ENCODE results near the gene KLHDC4.
"Not testable (repeated sequence)": the region's sequence is repeated elsewhere in the genome, so short reads cannot be mapped to it uniquely, and the experiment has no call there.

KLHDC4 gene

GRCh38 chr16:87765776-87766484 lies at the start of gene KLHDC4:
TSS of gene KLHDC4 (minus strand) at chr16:87765986. CDS start at chr16:87765890, 96 bp downstream.
- Histone ChIP-seq H3K4me1 (ENCODE audit: control insufficient read depth, insufficient read depth, low read length, unreplicated experiment) (no peaks in the 10 kb centered on the region), H3K36me3 (ENCODE audit: insufficient read depth, low read length) (no peaks in the 10 kb centered on the region), H3K79me2 (ENCODE audit: control insufficient read depth, insufficient read depth, low read length, unreplicated experiment) (peaks cover 23% of the 10 kb centered on the region), H3K4me3 (ENCODE audit: low read depth, low read length) (peak within 1 kb of the TSS; percentile 89), H3K27me3 (ENCODE audit: insufficient read depth, low read length) (no peaks in the 10 kb centered on the region), H3K27ac (ENCODE audit: low read depth, low read length) (peak within 1 kb of the TSS; percentile 62; the same call in 1 of the 2 replicates), H2AFZ (ENCODE audit: low read length, unreplicated experiment) (peak within 1 kb of the TSS; percentile 91)

GRCh38 chr16:87815567-87815966 lies 49.8 kb upstream of the KLHDC4 start:
- Histone ChIP-seq H3K36me3 (ENCODE audit: insufficient read depth, low read length) (no peaks in the 10 kb centered on the region), H3K27ac (ENCODE audit: low read depth, low read length) (no peak overlapping the region), H3K27me3 (ENCODE audit: insufficient read depth, low read length) (no peaks in the 10 kb centered on the region), H3K79me2 (ENCODE audit: control insufficient read depth, insufficient read depth, low read length, unreplicated experiment) (no peaks in the 10 kb centered on the region), H3K4me3 (ENCODE audit: low read depth, low read length) (no peak overlapping the region), H2AFZ (ENCODE audit: low read length, unreplicated experiment) (no peak overlapping the region), H3K4me1 (ENCODE audit: control insufficient read depth, insufficient read depth, low read length, unreplicated experiment) (no peaks in the 10 kb centered on the region)

- Histone ChIP-seq H3K4me1 (ENCODE audit: control insufficient read depth, insufficient read depth, low read length, unreplicated experiment) (peaks cover 3% of the 10 kb centered on the region), H3K4me3 (ENCODE audit: low read depth, low read length) (no peak overlapping the region), H3K79me2 (ENCODE audit: control insufficient read depth, insufficient read depth, low read length, unreplicated experiment) (no peaks in the 10 kb centered on the region), H2AFZ (ENCODE audit: low read length, unreplicated experiment) (no peak overlapping the region), H3K27me3 (ENCODE audit: insufficient read depth, low read length) (no peaks in the 10 kb centered on the region), H3K36me3 (ENCODE audit: insufficient read depth, low read length) (no peaks in the 10 kb centered on the region), H3K27ac (ENCODE audit: low read depth, low read length) (no peak overlapping the region)
These were observed 46.4 kb upstream of the KLHDC4 start for GRCh38 chr16:87812200-87812656.

- not testable (repeated sequence) for H2AFZ ChIP-seq (ENCODE audit: low read length, unreplicated experiment); H3K4me3 ChIP-seq (ENCODE audit: low read depth, low read length); H3K27me3 ChIP-seq (ENCODE audit: insufficient read depth, low read length); H3K4me1 ChIP-seq (ENCODE audit: control insufficient read depth, insufficient read depth, low read length, unreplicated experiment); H3K36me3 ChIP-seq (ENCODE audit: insufficient read depth, low read length); H3K79me2 ChIP-seq (ENCODE audit: control insufficient read depth, insufficient read depth, low read length, unreplicated experiment); H3K27ac ChIP-seq (ENCODE audit: low read depth, low read length)
These were observed 45.7 kb upstream of the KLHDC4 start for GRCh38 chr16:87811454-87811853.

- no peaks in the 10 kb centered on the region for H3K27me3 ChIP-seq (ENCODE audit: insufficient read depth, low read length)
- no peaks in the 10 kb centered on the region for H3K36me3 ChIP-seq (ENCODE audit: insufficient read depth, low read length)
- no peaks in the 10 kb centered on the region for H3K79me2 ChIP-seq (ENCODE audit: control insufficient read depth, insufficient read depth, low read length, unreplicated experiment)
- no peak overlapping the region for H2AFZ ChIP-seq (ENCODE audit: low read length, unreplicated experiment)
- no peak overlapping the region for H3K4me3 ChIP-seq (ENCODE audit: low read depth, low read length)
- H3K4me1 ChIP-seq (ENCODE audit: control insufficient read depth, insufficient read depth, low read length, unreplicated experiment) = peaks cover 14% of the 10 kb centered on the region
- H3K27ac ChIP-seq (ENCODE audit: low read depth, low read length) = no peak overlapping the region
These were observed 43.5 kb upstream of the KLHDC4 start for GRCh38 chr16:87809150-87809902.

GRCh38 chr16:87808108-87808507 lies 42.3 kb upstream of the KLHDC4 start:
- Histone ChIP-seq H3K4me3 (ENCODE audit: low read depth, low read length) (no peak overlapping the region), H3K27me3 (ENCODE audit: insufficient read depth, low read length) (no peaks in the 10 kb centered on the region)

GRCh38 chr16:87806641-87807546 lies 41.1 kb upstream of the KLHDC4 start:
- Histone ChIP-seq H3K4me1 (ENCODE audit: control insufficient read depth, insufficient read depth, low read length, unreplicated experiment) (peaks cover 14% of the 10 kb centered on the region), H2AFZ (ENCODE audit: low read length, unreplicated experiment) (peak overlapping the region; percentile 87), H3K27me3 (ENCODE audit: insufficient read depth, low read length) (no peaks in the 10 kb centered on the region), H3K27ac (ENCODE audit: low read depth, low read length) (peak overlapping the region; percentile 12; the same call in 1 of the 2 replicates), H3K36me3 (ENCODE audit: insufficient read depth, low read length) (no peaks in the 10 kb centered on the region), H3K4me3 (ENCODE audit: low read depth, low read length) (peak overlapping the region; percentile 71), H3K79me2 (ENCODE audit: control insufficient read depth, insufficient read depth, low read length, unreplicated experiment) (no peaks in the 10 kb centered on the region)

More at GRCh38 chr16:87808108-87808507, 42.3 kb upstream of the KLHDC4 start:
- Histone ChIP-seq H3K4me1 (ENCODE audit: control insufficient read depth, insufficient read depth, low read length, unreplicated experiment) (peaks cover 14% of the 10 kb centered on the region), H3K79me2 (ENCODE audit: control insufficient read depth, insufficient read depth, low read length, unreplicated experiment) (no peaks in the 10 kb centered on the region), H3K27ac (ENCODE audit: low read depth, low read length) (no peak overlapping the region), H2AFZ (ENCODE audit: low read length, unreplicated experiment) (no peak overlapping the region), H3K36me3 (ENCODE audit: insufficient read depth, low read length) (no peaks in the 10 kb centered on the region)

- Histone ChIP-seq H3K27ac (ENCODE audit: low read depth, low read length) (no peak overlapping the region), H2AFZ (ENCODE audit: low read length, unreplicated experiment) (peak overlapping the region; percentile 87), H3K79me2 (ENCODE audit: control insufficient read depth, insufficient read depth, low read length, unreplicated experiment) (no peaks in the 10 kb centered on the region), H3K4me1 (ENCODE audit: control insufficient read depth, insufficient read depth, low read length, unreplicated experiment) (peaks cover 14% of the 10 kb centered on the region), H3K27me3 (ENCODE audit: insufficient read depth, low read length) (no peaks in the 10 kb centered on the region), H3K4me3 (ENCODE audit: low read depth, low read length) (peak overlapping the region; percentile 71), H3K36me3 (ENCODE audit: insufficient read depth, low read length) (no peaks in the 10 kb centered on the region)
These were observed 40.5 kb upstream of the KLHDC4 start for GRCh38 chr16:87806261-87806640.

GRCh38 chr16:87803385-87803784 lies 37.6 kb upstream of the KLHDC4 start:
- Histone ChIP-seq H3K4me3 (ENCODE audit: low read depth, low read length) (no peak overlapping the region), H3K27ac (ENCODE audit: low read depth, low read length) (no peak overlapping the region), H2AFZ (ENCODE audit: low read length, unreplicated experiment) (no peak overlapping the region), H3K4me1 (ENCODE audit: control insufficient read depth, insufficient read depth, low read length, unreplicated experiment) (peaks cover 14% of the 10 kb centered on the region), H3K27me3 (ENCODE audit: insufficient read depth, low read length) (no peaks in the 10 kb centered on the region), H3K79me2 (ENCODE audit: control insufficient read depth, insufficient read depth, low read length, unreplicated experiment) (no peaks in the 10 kb centered on the region), H3K36me3 (ENCODE audit: insufficient read depth, low read length) (no peaks in the 10 kb centered on the region)

GRCh38 chr16:87802670-87803069 lies 36.9 kb upstream of the KLHDC4 start:
- H3K4me1 ChIP-seq (ENCODE audit: control insufficient read depth, insufficient read depth, low read length, unreplicated experiment) = peaks cover 14% of the 10 kb centered on the region
- no peaks in the 10 kb centered on the region for H3K36me3 ChIP-seq (ENCODE audit: insufficient read depth, low read length)
- H3K79me2 ChIP-seq (ENCODE audit: control insufficient read depth, insufficient read depth, low read length, unreplicated experiment) = no peaks in the 10 kb centered on the region
- H3K27me3 ChIP-seq (ENCODE audit: insufficient read depth, low read length) = no peaks in the 10 kb centered on the region
- H2AFZ ChIP-seq (ENCODE audit: low read length, unreplicated experiment) = no peak overlapping the region
- no peak overlapping the region for H3K27ac ChIP-seq (ENCODE audit: low read depth, low read length)
- no peak overlapping the region for H3K4me3 ChIP-seq (ENCODE audit: low read depth, low read length)

All from ACC112 (cell line).